GM23338 (cell line): Measurements from ENCODE around the gene NIM1K.

Source experiments
- CREB1 ChIP-seq: fragments of 250-450 bp; sonication (Bioruptor Pico); IDR thresholded peaks from 2 replicates; pipeline ENCODE4 v1.5.0; 2020; ENCODE audit warnings: low read depth, mild to moderate bottlenecking, moderate library complexity
- CTCF ChIP-seq, 2 experiments: fragments of 200-600 bp in 1 of 2; sonication (generic) in 1 of 2; conservative IDR thresholded peaks; 2 replicates each; pipeline versions ENCODE4 v1.5.1 to v1.6.1; 2016 to 2017; ENCODE audit warnings: antibody characterized with exemption in 2 of 2, low read depth in 2 of 2, mild to moderate bottlenecking in 2 of 2, moderate library complexity in 1 of 2
- EZH2 ChIP-seq: fragments of 200-600 bp; sonication (generic); IDR thresholded peaks from one replicate; pipeline ENCODE4 v1.8.0; 2017; ENCODE audit warnings: antibody characterized with exemption, mild to moderate bottlenecking, low read depth; ENCODE audit not compliant: unreplicated experiment
- EZH2phosphoT487 ChIP-seq: fragments of 200-600 bp; sonication (generic); IDR thresholded peaks from one replicate; pipeline ENCODE4 v1.8.1; 2018; ENCODE audit warnings: antibody characterized with exemption; ENCODE audit not compliant: unreplicated experiment
- JUNB ChIP-seq: IDR thresholded peaks from one replicate; pipeline ENCODE4 v1.6.1; 2016; ENCODE audit warnings: antibody characterized with exemption; ENCODE audit not compliant: unreplicated experiment
- NANOG ChIP-seq: IDR thresholded peaks from 2 replicates; pipeline ENCODE4 v1.6.1; 2016; ENCODE audit warnings: antibody characterized with exemption, borderline replicate concordance
- POLR2AphosphoS5 ChIP-seq: IDR thresholded peaks from 2 replicates; pipeline ENCODE4 v1.6.1; 2016; ENCODE audit warnings: antibody characterized with exemption, low read depth
- REST ChIP-seq: IDR thresholded peaks from one replicate; pipeline ENCODE4 v1.6.1; 2018; ENCODE audit warnings: antibody characterized with exemption; ENCODE audit not compliant: unreplicated experiment
- STAT1 ChIP-seq: IDR thresholded peaks from one replicate; pipeline ENCODE4 v1.6.1; 2016; ENCODE audit warnings: antibody characterized with exemption; ENCODE audit not compliant: unreplicated experiment
- ZNF114 ChIP-seq: fragments of 250-450 bp; sonication (Bioruptor Pico); IDR thresholded peaks from 2 replicates; pipeline ENCODE4 v1.5.0; 2020; ENCODE audit warnings: mild to moderate bottlenecking, moderate library complexity
- ZNF331 ChIP-seq: fragments of 250-450 bp; sonication (Bioruptor Pico); IDR thresholded peaks from 2 replicates; pipeline ENCODE4 v1.5.0; 2020; ENCODE audit warnings: low read depth, mild to moderate bottlenecking, moderate library complexity
- TF ChIP-seq, protein P1 (sequence below): IDR thresholded peaks from 2 replicates; pipeline ENCODE4 v1.6.1; 2016; ENCODE audit warnings: antibody characterized with exemption
- TF ChIP-seq, protein P2 (sequence below): fragments of 250-450 bp; sonication (Bioruptor Pico); IDR thresholded peaks from 2 replicates; pipeline ENCODE4 v1.5.0; 2020; ENCODE audit warnings: mild to moderate bottlenecking, moderate library complexity

DNA sequence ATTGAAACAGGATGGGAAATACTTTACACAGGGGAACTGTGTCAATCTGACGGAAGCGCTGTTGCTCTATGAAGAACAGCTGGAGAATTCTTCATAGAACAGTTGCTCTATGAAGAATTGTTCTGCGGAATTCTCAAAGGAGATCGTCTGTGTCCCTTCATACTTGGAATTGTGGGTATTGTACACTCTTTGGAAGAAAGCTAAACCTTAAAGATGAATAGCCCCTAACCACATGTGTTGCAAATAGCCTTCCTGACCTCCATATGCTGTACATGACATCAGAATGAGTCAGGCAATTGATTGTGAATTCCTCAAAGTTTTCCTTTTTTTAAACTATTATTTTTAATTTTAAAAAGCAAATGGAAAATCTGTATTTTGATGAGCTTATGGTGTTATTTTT is 15.6 kb downstream of the NIM1K start:
- no peak for TF ChIP-seq POLR2AphosphoS5
- TF ChIP-seq CTCF (conservative IDR thresholded peaks at IDR 0.05; ENCODE audit: low read depth in 2 of 2), result no peak
- TF ChIP-seq ZNF114 (CRISPR knock-in tag), result no peak
- TF ChIP-seq EZH2, result no peak
- no peak for TF ChIP-seq CREB1 (CRISPR knock-in tag)
- no peak for TF ChIP-seq EZH2phosphoT487
- TF ChIP-seq, protein P1, sequence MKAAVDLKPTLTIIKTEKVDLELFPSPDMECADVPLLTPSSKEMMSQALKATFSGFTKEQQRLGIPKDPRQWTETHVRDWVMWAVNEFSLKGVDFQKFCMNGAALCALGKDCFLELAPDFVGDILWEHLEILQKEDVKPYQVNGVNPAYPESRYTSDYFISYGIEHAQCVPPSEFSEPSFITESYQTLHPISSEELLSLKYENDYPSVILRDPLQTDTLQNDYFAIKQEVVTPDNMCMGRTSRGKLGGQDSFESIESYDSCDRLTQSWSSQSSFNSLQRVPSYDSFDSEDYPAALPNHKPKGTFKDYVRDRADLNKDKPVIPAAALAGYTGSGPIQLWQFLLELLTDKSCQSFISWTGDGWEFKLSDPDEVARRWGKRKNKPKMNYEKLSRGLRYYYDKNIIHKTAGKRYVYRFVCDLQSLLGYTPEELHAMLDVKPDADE, result no peak
- TF ChIP-seq NANOG, result no peak
- no peak for TF ChIP-seq JUNB
- no peak for TF ChIP-seq REST
- TF ChIP-seq, protein P2, sequence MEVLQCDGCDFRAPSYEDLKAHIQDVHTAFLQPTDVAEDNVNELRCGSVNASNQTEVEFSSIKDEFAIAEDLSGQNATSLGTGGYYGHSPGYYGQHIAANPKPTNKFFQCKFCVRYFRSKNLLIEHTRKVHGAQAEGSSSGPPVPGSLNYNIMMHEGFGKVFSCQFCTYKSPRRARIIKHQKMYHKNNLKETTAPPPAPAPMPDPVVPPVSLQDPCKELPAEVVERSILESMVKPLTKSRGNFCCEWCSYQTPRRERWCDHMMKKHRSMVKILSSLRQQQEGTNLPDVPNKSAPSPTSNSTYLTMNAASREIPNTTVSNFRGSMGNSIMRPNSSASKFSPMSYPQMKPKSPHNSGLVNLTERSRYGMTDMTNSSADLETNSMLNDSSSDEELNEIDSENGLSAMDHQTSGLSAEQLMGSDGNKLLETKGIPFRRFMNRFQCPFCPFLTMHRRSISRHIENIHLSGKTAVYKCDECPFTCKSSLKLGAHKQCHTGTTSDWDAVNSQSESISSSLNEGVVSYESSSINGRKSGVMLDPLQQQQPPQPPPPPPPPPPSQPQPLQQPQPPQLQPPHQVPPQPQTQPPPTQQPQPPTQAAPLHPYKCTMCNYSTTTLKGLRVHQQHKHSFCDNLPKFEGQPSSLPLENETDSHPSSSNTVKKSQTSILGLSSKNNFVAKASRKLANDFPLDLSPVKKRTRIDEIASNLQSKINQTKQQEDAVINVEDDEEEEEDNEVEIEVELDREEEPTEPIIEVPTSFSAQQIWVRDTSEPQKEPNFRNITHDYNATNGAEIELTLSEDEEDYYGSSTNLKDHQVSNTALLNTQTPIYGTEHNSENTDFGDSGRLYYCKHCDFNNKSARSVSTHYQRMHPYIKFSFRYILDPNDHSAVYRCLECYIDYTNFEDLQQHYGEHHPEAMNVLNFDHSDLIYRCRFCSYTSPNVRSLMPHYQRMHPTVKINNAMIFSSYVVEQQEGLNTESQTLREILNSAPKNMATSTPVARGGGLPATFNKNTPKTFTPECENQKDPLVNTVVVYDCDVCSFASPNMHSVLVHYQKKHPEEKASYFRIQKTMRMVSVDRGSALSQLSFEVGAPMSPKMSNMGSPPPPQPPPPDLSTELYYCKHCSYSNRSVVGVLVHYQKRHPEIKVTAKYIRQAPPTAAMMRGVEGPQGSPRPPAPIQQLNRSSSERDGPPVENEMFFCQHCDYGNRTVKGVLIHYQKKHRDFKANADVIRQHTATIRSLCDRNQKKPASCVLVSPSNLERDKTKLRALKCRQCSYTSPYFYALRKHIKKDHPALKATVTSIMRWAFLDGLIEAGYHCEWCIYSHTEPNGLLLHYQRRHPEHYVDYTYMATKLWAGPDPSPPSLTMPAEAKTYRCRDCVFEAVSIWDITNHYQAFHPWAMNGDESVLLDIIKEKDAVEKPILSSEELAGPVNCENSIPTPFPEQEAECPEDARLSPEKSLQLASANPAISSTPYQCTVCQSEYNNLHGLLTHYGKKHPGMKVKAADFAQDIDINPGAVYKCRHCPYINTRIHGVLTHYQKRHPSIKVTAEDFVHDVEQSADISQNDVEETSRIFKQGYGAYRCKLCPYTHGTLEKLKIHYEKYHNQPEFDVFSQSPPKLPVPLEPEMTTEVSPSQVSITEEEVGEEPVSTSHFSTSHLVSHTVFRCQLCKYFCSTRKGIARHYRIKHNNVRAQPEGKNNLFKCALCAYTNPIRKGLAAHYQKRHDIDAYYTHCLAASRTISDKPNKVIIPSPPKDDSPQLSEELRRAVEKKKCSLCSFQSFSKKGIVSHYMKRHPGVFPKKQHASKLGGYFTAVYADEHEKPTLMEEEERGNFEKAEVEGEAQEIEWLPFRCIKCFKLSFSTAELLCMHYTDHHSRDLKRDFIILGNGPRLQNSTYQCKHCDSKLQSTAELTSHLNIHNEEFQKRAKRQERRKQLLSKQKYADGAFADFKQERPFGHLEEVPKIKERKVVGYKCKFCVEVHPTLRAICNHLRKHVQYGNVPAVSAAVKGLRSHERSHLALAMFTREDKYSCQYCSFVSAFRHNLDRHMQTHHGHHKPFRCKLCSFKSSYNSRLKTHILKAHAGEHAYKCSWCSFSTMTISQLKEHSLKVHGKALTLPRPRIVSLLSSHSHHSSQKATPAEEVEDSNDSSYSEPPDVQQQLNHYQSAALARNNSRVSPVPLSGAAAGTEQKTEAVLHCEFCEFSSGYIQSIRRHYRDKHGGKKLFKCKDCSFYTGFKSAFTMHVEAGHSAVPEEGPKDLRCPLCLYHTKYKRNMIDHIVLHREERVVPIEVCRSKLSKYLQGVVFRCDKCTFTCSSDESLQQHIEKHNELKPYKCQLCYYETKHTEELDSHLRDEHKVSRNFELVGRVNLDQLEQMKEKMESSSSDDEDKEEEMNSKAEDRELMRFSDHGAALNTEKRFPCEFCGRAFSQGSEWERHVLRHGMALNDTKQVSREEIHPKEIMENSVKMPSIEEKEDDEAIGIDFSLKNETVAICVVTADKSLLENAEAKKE, result no peak
- no peak for TF ChIP-seq STAT1
- TF ChIP-seq ZNF331 (CRISPR knock-in tag), result no peak
